Suprapubic skin (tissue), 3 donors: ENCODE measurements around the gene LHFPL3.

Source experiments
- CTCF ChIP-seq, 2 donors: fragments of 200-600 bp in 1 of 2; fragments of 450-650 bp in 1 of 2; sonication (generic) in 1 of 2; IDR thresholded peaks; one replicate each; pipeline ENCODE4 v1.5.1; 2016 to 2019; ENCODE audit warnings: antibody characterized with exemption in 2 of 2, mild to moderate bottlenecking in 1 of 2, moderate library complexity in 1 of 2
- POLR2A ChIP-seq, 2 donors: fragments of 450-650 bp; IDR thresholded peaks; one replicate each; pipeline ENCODE4 v1.6.1; 2017; ENCODE audit warnings: antibody characterized with exemption in 2 of 2, mild to moderate bottlenecking in 2 of 2, moderate library complexity in 2 of 2

GRCh38 chr7:104363355-104363754 lies 35.0 kb downstream of the LHFPL3 start:
- TF ChIP-seq CTCF (IDR thresholded peaks at IDR 0.05) (no peak), POLR2A (IDR thresholded peaks at IDR 0.05) (no peak)
